Daoy (cell line): ENCODE results near the gene TOB2. TPM values are rescaled to one million over a fixed set of nuclear protein-coding genes. Genes with fewer than 3 reads are reported as not detected.
A peak's percentile ranks its signal among the peaks of the same experiment; 100 is the strongest.

Experiments
- DNase-seq: peaks from one replicate; pipeline ENCODE4 v3.0.0-alpha.2; 2015; ENCODE audit warnings: low read depth
- total RNA-seq: library from RNA; depleted of rRNA; stranded (reverse); fragments of >200 nt; shearing (Covaris generic); gene quantifications from 2 replicates; pipeline ENCODE4 v1.2.3, GENCODE V29; 2014; rRNA removed

Gene TOB2, protein sequence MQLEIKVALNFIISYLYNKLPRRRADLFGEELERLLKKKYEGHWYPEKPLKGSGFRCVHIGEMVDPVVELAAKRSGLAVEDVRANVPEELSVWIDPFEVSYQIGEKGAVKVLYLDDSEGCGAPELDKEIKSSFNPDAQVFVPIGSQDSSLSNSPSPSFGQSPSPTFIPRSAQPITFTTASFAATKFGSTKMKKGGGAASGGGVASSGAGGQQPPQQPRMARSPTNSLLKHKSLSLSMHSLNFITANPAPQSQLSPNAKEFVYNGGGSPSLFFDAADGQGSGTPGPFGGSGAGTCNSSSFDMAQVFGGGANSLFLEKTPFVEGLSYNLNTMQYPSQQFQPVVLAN
- total RNA-seq, result 9.5 and 13.9 TPM in 2 replicates

DNA sequence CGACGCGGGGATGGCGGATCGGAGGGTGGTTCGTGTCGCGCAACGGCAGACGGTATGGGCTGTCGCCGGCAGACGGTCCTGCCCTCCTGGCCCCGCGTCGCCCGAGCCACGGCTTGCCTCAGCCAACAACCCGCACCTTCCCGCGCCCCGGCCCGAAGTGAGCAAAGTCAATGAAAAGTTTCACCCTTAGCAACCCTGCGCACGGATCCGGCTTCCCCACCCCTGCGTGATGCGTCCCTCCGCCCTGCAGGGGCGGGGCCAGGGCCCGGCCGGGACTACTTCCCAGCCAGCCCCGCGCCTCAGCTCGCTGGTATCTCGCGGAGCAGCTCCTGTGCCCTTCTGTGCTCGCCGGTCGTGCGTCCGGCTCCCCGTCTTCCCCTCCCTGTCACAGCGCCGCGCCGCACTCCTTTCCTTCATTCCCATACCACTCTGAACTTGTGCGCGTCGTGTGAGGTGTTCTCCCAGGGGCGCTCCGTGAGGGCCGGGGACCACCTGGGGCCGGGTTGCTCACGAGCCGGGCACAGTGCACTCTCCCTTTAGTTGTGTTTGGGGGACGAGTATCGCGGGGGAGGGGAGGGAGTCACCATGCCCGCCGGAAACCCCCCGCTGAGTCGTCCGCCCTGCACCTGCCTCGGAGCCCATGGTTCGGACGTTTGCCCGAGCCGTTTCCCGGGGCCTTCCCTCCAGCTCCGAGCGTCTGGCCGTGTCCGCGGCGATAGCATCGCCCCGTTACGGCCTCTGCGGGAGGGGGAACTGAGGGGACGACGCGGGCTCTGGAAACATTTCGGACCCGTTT, at the start of gene TOB2:
TSS of gene TOB2 (minus strand) at position 163 of the 796 bp plus-strand sequence. CDS start 9,456 bp downstream, outside the sequence.
- peak; percentile 95 for DNase-seq

DNA sequence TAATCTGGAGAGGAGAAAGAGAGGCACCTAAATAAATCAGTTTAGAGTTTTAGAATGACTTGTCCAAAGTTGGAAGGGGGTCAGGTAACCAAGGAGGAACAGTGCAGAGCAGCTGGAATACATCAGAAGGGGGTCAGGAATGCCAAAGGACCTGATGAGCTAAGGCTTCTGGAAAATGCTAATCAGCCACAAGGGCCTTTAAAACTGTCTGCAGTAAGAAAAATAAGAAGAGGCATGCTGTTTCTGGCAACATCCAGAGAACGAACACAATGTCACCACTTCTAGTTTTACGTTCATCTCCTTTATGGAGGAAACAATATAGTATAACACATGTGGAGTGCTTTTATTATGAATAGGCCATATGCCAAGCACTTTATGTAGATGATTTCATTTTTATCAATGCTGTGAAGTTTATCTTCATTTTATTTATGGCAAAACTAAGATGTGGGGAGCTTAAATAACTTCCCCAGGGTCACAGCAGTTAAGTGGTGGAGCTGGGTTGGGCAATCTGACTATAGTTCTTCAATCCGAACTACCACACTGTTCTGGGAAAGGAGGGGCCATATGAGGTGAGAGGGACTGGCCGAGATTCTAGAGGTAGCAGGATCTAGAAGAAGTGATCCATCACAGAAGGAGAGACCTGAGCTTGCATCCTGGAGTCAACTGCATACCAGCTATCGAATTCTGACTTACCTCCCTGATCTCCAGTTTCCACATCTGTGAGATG, 44.9 kb upstream of the TOB2 start:
- no peak for DNase-seq

DNA sequence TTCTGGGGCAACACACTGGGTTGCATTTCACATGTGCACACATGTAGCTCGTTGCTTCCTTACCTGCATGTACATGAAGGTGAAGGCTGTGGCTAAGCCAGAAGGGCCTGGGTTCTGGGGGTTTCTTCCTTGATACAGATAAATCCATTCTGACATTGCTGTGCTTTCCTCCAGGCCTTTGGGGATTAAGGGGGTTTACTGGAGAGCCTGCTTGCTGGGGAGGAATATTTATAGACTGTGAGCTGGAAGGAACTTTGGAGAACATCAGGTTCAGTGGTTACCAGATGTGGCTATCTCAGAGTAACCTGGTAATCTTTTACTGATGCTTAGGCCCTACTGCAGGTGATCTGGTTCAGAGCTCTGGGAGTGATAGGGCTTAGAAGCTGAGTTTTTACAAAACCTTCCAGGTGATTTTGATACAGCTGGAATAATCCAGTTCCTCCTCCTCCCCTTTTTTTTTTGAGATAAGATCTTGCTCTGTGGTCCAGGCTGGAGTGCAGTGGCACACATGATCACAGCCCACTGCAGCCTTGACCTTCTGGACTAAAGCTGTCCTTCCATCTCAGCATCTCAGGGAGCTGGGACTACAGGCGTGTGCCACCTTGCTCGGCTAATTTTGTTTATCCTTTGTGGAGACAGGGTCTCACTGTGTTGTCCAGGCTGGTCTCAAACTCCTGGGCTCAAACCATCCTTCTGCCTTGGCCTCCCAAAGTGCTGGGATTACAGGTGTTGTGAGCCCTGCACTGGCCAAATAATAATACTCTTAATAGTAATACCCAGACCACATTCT, 42.2 kb upstream of the TOB2 start:
- no peak for DNase-seq

DNA sequence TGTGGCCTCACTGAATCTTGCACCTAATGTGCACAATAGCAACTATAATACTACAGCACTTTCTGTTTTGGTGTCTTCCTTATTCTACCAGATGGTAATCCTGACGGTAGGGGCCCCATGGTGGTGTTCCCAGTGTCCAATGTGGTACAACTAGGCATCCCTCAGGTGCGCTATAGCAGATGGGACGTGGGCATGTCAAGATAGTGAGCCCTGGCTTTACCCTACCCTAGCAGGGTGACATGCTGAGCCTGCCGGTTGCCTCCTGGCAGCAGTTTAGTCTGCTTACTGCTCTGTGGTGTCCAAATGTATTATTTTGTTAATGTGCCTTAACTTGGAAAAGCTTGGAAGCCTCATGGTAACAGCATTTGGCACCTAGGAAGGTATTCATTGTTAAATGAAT, 41.5 kb upstream of the TOB2 start:
- no peak for DNase-seq

DNA sequence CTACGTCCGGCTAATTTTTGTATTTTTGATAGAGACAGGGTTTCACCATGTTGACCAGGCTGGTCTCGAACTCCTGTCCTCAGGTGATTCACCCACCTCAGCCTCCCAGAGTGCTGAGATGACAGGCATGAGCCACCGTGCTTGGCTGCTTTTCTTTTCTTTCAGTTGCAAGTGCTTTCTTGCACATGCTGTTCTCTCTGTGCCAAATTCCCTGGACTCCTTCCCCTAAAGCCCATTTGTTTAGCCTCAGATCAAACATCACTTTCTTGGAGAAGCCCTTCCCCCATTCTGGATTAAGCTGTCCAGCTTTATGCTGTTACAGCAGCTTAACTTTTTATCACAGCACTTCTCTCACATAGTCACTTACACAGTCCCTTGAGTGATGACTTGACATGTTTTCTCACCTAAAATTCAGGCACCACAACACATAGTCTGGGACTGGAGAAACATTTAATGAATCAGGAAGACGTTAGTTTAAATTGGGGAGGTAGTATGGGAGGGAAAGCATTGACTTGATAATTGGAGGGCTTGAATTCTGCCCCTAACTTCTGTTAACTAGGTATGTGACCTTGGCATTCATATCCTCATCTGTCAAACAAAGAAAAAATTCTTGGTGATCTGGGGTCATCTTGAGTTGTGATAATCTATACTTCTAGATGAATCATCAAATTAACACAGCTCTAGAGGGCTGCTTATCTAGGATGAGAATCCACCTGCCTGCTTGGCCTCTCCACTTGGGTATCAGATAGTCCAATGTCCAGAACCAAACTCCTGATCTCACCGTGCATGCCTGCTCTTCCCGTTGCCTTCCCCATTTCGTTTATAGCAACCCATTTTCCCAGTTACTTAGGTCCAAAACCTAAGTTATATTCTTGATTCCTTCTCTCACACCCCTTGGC, 40.7 kb upstream of the TOB2 start:
- DNase-seq, result no peak

DNA sequence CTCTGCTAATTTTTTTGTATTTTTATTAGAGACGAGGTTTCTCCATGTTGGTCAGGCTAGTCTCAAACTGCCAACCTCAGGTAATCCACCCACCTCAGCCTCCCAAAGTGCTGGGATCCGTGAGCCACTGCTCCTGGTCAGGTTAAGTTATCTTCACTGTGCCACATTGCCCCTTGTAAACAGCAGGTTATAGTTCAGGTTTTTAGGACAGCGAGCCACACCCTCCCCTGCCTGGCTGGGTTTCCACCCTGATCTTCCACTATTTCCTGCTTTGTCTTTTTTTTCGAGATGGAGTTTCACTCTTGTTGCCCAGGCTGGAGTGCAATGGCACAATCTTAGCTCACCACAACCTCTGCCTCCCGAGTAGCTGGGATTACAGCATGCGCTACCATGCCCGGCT, 38.4 kb upstream of the TOB2 start:
- no peak for DNase-seq

DNA sequence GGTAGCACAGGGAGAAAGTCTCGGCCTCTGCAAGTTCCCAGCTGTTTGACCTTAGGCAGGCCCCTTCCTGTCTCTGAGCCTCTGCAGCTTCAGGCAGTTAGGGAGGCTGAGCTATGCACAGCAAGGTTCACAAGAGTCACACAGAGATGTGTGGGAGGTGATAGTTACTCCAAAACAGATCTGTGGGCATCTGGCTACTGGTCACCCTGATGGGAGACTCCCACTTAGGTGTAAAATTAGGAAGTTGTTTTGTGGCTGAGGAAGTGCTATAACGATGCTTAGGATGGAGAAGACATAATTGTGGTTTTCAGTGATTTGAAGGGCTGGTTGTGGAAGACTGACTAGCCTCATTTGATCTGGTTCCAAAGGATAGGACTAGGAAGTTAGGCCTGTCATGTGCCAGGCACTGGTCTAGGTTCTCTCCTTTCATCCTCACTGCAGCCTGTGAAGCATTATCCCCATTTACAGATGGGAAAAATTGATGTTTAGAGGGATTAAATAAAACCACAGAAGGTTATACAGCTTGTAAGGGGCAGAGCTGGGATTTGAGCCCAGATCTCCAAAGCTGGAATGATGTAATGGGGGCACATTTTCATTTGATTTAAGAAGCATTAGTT, 35.8 kb upstream of the TOB2 start:
- DNase-seq, result peak; percentile 16

DNA sequence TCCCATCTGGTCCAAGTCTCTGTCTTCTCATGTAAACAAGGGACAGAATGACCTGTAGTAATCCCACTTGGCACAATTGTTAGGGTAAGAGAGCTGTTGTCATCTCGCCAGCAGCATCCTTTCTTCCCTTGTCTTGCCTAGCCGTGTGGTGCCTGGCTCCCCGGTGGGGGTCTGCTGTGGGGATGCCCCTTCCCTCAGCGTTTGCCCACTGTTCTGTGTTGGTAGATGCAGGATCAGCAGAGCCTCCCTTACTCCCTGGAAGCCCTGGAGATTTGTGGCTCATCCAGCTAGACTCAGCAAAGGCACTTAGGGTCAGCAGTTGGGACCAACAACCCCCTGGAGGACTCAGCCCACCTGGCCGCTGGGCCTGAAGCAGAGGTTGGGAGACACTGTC, 35.3 kb upstream of the TOB2 start:
- no peak for DNase-seq

DNA sequence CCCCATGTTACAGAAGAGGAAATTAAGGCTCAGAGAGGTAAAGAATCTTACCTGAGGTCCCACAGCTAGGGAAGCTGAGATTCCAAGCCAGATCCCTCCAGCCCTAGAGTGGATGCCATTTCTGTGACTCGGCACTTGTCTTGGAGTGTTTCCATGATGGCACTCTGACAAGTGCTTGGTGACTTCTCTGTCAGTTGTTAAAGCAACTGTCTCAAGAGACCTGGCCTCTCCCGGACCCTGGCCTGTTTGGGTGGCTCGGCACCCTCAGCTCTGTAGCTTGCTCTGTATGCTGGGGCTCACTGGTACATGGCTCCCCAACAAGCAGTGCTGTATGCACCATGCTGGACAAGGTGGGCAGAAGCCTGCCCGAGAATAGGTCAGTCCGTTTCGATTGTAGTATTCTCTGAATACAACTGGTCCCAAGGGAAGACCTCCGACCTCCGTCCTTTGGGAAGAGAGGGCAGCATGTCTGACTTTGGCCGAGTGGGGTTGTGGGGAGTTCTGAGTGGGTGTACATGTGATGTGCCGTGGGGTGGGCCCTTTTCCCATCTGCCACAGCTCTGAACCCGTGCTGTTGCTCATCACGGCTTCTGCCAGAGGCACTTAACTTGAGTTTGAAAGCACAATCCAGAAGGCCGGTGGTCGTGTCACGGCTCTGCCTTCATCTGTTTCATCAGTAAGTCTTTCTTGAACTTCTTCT, 34.7 kb upstream of the TOB2 start:
- peak; percentile 19 for DNase-seq

DNA sequence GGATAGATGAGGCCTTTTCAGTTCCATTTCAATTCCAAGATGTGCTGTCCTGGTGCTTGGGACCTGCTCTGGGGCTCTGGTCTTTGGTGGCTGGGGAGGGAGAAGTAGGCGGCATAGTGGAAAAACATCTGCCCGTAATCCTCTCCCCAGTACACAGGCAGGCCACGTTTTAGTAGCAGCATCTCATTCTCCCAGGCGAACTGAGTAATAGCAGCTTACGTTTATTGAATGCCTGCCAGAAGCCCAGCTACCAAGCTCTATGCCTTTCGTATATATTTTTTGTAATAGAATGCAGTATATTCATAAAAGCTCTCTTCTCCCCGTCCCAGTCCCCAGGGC, 33.8 kb upstream of the TOB2 start:
- DNase-seq, result peak; percentile 34

DNA sequence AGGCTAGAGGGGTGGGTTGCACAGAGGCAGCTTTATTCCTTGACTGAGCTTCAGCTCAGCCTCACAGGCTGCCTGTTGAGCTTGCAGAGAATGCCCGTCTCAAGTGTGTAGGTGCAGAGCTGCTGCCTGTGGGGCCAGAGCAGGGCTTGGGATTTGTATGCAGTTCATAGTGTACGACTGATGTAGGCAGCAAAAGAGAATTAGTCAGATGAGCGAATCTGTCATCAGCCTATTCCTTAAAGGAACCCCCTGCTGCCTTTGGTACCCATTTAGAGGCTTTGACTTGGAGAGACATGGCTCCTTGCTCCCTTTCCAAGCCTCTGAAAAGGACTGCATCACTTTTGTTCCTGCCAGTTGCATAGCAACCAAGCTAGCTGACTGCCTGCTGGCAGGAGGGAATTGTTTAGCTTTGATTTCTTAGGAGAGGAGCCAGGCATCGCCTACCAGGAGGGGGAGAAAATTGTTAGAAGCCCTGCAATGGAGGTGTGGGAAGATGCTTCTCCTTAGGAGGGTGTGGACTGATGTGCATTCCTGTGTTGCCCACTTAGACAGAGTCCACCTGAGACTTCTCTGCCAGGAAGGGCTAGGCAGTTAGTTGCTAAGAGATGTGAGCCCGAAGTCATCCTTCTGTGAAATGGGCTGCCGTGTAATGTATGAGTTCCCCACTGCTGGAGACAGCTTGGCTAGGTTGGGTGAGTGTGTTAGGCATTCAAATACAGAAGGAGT, 33.2 kb upstream of the TOB2 start:
- peak; percentile 35 for DNase-seq

DNA sequence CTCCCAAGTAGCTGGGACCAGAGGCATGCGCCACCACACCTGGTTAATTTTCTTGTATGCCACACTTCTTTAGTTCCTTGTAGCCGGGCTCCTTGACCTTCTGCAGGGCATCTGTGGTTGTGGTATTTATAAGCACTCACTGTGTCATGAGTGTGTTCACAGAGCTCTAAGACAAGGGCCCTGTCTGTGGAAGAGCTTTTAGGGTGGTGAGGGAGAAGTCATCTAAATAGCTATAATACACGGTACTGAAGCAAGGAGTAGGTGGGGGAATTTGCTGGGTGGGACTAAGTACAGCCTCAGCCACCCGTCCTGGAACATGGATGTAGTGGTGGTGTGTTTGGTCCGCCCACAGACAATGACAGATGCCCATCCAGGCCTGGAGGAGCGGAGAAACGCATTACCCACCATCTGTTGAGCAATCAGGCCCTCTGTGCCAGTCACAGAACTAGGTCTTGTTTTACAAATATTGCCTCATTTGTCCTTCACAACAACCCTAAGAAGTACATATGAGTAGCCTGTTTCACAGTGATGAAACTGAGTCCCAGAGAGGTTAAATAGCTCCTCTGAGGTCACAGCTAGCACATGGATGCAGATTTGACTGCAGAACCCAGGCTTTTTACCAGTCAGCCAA, 32.4 kb upstream of the TOB2 start:
- no peak for DNase-seq

DNA sequence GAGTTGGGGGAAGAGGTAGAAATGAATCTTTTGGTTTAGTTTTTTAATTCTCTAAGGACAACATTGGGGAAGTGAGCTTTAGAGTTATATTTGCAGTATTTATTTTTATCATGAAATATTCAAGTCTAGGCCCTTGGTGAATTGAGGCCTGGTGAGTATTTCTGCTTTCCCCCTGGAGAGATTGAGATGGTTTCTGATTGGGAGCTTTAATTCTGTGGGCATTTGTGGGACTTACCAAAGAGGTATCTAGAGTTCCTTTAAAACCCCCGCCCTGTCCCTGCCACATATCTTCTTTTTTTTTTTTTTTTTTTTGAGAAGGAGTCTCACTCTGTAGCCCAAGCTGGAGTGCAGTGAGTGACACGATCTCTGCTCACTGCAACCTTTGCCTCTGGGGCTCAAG, 31.9 kb upstream of the TOB2 start:
- no peak for DNase-seq

DNA sequence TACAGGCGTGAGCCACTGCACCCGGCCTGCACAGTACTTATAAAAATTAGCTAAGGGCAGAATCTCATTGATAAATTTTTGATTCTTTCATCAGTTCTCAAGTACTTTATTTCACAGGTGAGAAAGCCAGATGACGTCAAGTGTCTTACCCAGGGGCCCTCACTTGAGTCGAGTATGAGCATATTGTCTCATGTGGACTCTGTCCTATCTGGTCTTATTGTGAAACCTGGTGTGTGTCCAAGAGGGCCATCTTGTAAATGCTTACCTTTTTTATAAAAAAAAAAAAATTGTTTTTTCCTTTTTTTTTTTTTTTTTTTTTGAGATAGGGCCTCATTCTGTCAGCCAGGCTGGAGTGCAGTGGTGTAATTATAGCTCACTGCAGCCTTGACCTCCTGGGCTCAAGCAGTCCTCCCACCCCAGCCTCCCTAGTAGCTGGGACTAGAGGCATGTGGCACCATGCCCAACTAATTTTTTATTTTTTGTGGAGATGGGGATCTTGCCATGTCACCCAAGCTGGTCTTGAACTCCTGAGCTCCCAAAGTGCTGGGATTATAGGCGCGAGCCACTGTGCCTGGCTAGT, 28.4 kb upstream of the TOB2 start:
- no peak for DNase-seq

DNA sequence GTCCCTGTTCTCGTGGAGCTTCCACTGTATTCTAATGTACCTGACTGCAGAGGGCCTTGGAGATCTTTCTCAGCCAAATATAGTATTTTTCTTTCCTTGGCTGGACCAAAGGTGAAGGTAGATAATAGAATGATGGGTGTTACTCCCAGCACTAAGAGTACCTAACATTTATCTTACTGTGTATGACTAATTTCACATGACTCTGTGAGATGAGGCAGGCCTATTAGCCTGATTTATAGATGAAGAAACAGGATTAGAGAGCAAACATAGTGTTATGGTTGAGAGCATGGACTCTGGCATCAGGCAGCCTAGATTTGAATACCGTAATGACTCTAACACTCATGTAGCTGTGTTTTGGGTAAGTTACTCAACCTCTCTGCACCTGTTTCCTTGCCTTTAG, 25.0 kb upstream of the TOB2 start:
- DNase-seq, result no peak

DNA sequence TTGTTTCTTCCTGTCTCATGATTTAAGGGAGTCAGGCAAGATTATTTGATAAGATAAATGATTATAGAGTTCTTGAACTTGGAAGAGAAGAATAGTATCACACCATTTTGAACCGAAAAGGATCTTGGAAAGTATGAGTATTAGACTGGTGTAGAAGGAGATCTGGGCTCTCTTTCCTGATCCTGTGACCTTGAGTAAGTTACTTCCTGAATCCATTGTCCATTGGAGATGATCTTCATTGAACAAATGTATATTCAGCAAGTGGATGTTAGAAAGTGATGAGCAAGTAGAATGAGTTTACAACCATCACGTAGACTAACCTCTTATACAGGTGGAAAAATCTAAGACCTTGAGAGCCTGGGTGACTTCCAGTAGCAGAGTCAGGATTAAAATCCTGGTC, 24.3 kb upstream of the TOB2 start:
- DNase-seq, result no peak

DNA sequence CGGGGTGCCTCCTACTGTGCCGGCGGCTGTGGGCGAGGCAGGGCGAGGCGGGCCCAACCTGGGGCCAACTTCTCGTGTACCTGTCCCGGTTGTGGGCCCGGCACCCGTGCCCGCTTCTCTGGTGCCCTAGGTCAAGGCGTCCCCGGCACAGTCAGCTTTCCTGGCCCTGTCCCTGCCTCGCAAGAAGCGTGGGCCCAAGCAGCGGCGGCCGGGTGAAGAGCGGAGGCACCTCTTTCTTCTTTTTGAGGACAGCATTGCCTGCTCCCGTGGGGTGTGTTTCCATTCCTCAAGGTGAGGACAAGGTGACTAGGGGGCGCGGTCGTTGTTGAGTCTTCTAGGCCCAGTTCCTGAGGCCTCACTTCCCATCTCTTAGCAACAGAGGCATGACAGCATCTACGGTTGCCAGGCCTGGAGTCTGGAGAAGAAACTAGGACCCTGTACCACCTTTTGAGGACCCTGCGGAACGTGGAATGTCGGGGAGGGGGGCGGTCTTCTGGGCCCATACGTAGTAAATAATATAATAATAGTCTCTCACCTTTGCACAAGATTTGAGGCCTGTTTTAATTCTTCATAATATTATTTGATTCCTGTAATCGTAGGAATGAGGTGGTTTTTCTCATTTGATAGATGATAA, 22.7 kb upstream of the TOB2 start:
- DNase-seq, result peak; percentile 42
